ENCODE data around the gene NTN4. TPM values are rescaled to one million over a fixed set of nuclear protein-coding genes. Genes with fewer than 3 reads are reported as not detected.

Gene NTN4
- 16.4 TPM for total RNA-seq

GRCh38 chr12:95790033-95790916 lies at the start of gene NTN4:
TSS of gene NTN4 (minus strand) at chr12:95790764. CDS start at chr12:95790309, 455 bp downstream.

Small RNA genes lying within 50 kb of the gene (small RNA-seq; reads per million reads assigned to genes)
- gene RF00019 (not detected), gene RNU6-247P (not detected)

Other genes with a start within 250 kb of the NTN4 start
- 4.4 TPM for gene USP44, start 239.3 kb downstream of the NTN4 start, total RNA-seq
- gene SNRPF, start 68.2 kb upstream of the NTN4 start, total RNA-seq: 20.1 TPM
- gene CCDC38, start 151.8 kb upstream of the NTN4 start, total RNA-seq: not detected
- 1.6 TPM for gene AMDHD1, start 152.6 kb upstream of the NTN4 start, total RNA-seq
- under 0.01 TPM for gene HAL, start 205.6 kb upstream of the NTN4 start, total RNA-seq
- gene LTA4H, start 244.8 kb upstream of the NTN4 start, total RNA-seq: 43.6 TPM

Measured in diencephalon (tissue), 1 donor.